Muscle layer of colon (tissue), 2 donors: ENCODE measurements around the gene MRPS14.
"Not testable (repeated sequence)": the region's sequence is repeated elsewhere in the genome, so short reads cannot be mapped to it uniquely, and the experiment has no call there.

ENCODE experiments used
- H3K27ac ChIP-seq: one replicate; pipeline ENCODE4 v1.7.0; 2013; ENCODE audit warnings: low read depth, mild to moderate bottlenecking, low read length, moderate library complexity
- H3K27me3 ChIP-seq, 2 donors: one replicate each; pipeline ENCODE4 v1.7.0; 2013; ENCODE audit warnings: low read length in 2 of 2, mild to moderate bottlenecking in 2 of 2; ENCODE audit not compliant: insufficient read depth in 2 of 2, control insufficient read depth in 1 of 2
- H3K36me3 ChIP-seq: one replicate; pipeline ENCODE4 v1.7.0; 2013; ENCODE audit warnings: mild to moderate bottlenecking, low read length; ENCODE audit not compliant: insufficient read depth
- H3K4me1 ChIP-seq: one replicate; pipeline ENCODE4 v1.7.0; 2013; ENCODE audit warnings: mild to moderate bottlenecking, low read length; ENCODE audit not compliant: insufficient read depth
- H3K4me3 ChIP-seq, 2 donors: one replicate each; pipeline ENCODE4 v1.7.0; 2013; ENCODE audit warnings: low read length in 2 of 2, low read depth in 1 of 2, mild to moderate bottlenecking in 1 of 2, moderate library complexity in 1 of 2
- H3K9ac ChIP-seq: one replicate; pipeline ENCODE4 v1.7.0; 2013; ENCODE audit warnings: low read length
- H3K9me3 ChIP-seq: one replicate; pipeline ENCODE4 v1.7.0; 2013; ENCODE audit warnings: mild to moderate bottlenecking, low read length
- donor health status: abdominal sarcoma.
- donor health status: Adenocarcinoma of cecum.

The MRPS14 gene

GRCh38 chr1:175045097-175045496 is 21.9 kb upstream of the MRPS14 start:
- Histone ChIP-seq H3K4me3 (no peak overlapping the region), H3K27me3 (no peaks in the 10 kb centered on the region), H3K27ac (no peak overlapping the region), H3K9me3 (no peaks in the 10 kb centered on the region), H3K9ac (no peak overlapping the region), H3K4me1 (no peaks in the 10 kb centered on the region), H3K36me3 (no peaks in the 10 kb centered on the region)

- not testable (repeated sequence) for H3K9ac ChIP-seq, H3K36me3 ChIP-seq
Measured at GRCh38 chr1:175044591-175044990, 21.4 kb upstream of the MRPS14 start.

GRCh38 chr1:175043824-175044223 is 20.6 kb upstream of the MRPS14 start:
- H3K27me3 ChIP-seq = no peaks in the 10 kb centered on the region
- H3K9ac ChIP-seq = no peak overlapping the region
- no peaks in the 10 kb centered on the region for H3K9me3 ChIP-seq
- H3K27ac ChIP-seq = no peak overlapping the region
- no peaks in the 10 kb centered on the region for H3K36me3 ChIP-seq
- H3K4me1 ChIP-seq = no peaks in the 10 kb centered on the region
- no peak overlapping the region for H3K4me3 ChIP-seq

More at GRCh38 chr1:175044591-175044990, 21.4 kb upstream of the MRPS14 start:
- H3K27ac ChIP-seq, H3K4me1 ChIP-seq, H3K27me3 ChIP-seq, H3K9me3 ChIP-seq, H3K4me3 ChIP-seq: not testable (repeated sequence)

- Histone ChIP-seq H3K27me3 (no peaks in the 10 kb centered on the region), H3K36me3 (no peaks in the 10 kb centered on the region), H3K4me1 (no peaks in the 10 kb centered on the region), H3K27ac (no peak overlapping the region), H3K9me3 (no peaks in the 10 kb centered on the region), H3K9ac (no peak overlapping the region), H3K4me3 (no peak overlapping the region)
Measured at GRCh38 chr1:175042650-175043049, 19.4 kb upstream of the MRPS14 start.

- Histone ChIP-seq H3K4me3 (no peak overlapping the region), H3K4me1 (no peaks in the 10 kb centered on the region), H3K27ac (no peak overlapping the region), H3K27me3 (no peaks in the 10 kb centered on the region), H3K9ac (no peak overlapping the region), H3K36me3 (no peaks in the 10 kb centered on the region), H3K9me3 (no peaks in the 10 kb centered on the region)
Measured at GRCh38 chr1:175040324-175040879, 17.2 kb upstream of the MRPS14 start.

GRCh38 chr1:175037416-175037815 is 14.2 kb upstream of the MRPS14 start:
- Histone ChIP-seq H3K36me3 (no peaks in the 10 kb centered on the region), H3K9me3 (no peaks in the 10 kb centered on the region), H3K27ac (no peak overlapping the region), H3K9ac (no peak overlapping the region), H3K4me1 (no peaks in the 10 kb centered on the region), H3K27me3 (no peaks in the 10 kb centered on the region), H3K4me3 (no peak overlapping the region)

- Histone ChIP-seq H3K4me1 (no peaks in the 10 kb centered on the region), H3K9ac (no peak overlapping the region), H3K27me3 (no peaks in the 10 kb centered on the region), H3K27ac (no peak overlapping the region), H3K36me3 (no peaks in the 10 kb centered on the region), H3K9me3 (no peaks in the 10 kb centered on the region), H3K4me3 (no peak overlapping the region)
Measured at GRCh38 chr1:175036476-175036875, 13.3 kb upstream of the MRPS14 start.

- Histone ChIP-seq H3K9ac (no peak overlapping the region), H3K27ac (no peak overlapping the region), H3K4me1 (no peaks in the 10 kb centered on the region)
Measured at GRCh38 chr1:175035865-175036264, 12.6 kb upstream of the MRPS14 start.

GRCh38 chr1:175034775-175035174 is 11.6 kb upstream of the MRPS14 start:
- no peaks in the 10 kb centered on the region for H3K27me3 ChIP-seq
- H3K4me3 ChIP-seq = no peak overlapping the region
- no peak overlapping the region for H3K9ac ChIP-seq
- no peaks in the 10 kb centered on the region for H3K36me3 ChIP-seq
- no peaks in the 10 kb centered on the region for H3K9me3 ChIP-seq
- no peak overlapping the region for H3K27ac ChIP-seq
- H3K4me1 ChIP-seq = no peaks in the 10 kb centered on the region

More at GRCh38 chr1:175035865-175036264, 12.6 kb upstream of the MRPS14 start:
- no peak overlapping the region for H3K4me3 ChIP-seq
- H3K27me3 ChIP-seq = no peaks in the 10 kb centered on the region
- H3K36me3 ChIP-seq = no peaks in the 10 kb centered on the region
- H3K9me3 ChIP-seq = no peaks in the 10 kb centered on the region

- H3K9ac ChIP-seq = no peak overlapping the region
- H3K27ac ChIP-seq = no peak overlapping the region
- no peak overlapping the region for H3K4me3 ChIP-seq
- no peaks in the 10 kb centered on the region for H3K4me1 ChIP-seq
- H3K36me3 ChIP-seq = no peaks in the 10 kb centered on the region
- no peaks in the 10 kb centered on the region for H3K9me3 ChIP-seq
- no peaks in the 10 kb centered on the region for H3K27me3 ChIP-seq
Measured at GRCh38 chr1:175033953-175034352, 10.7 kb upstream of the MRPS14 start.

- Histone ChIP-seq H3K27ac (no peak overlapping the region), H3K36me3 (no peaks in the 10 kb centered on the region), H3K4me3 (no peak overlapping the region), H3K27me3 (no peaks in the 10 kb centered on the region), H3K9ac (no peak overlapping the region), H3K9me3 (no peaks in the 10 kb centered on the region), H3K4me1 (peaks cover 4% of the 10 kb centered on the region)
Measured at GRCh38 chr1:175024773-175025172, 1.5 kb upstream of the MRPS14 start.

- peak overlapping the region; percentile 92 for H3K27ac ChIP-seq
- H3K9me3 ChIP-seq, H3K4me1 ChIP-seq, H3K36me3 ChIP-seq, H3K27me3 ChIP-seq: not testable (repeated sequence)
- H3K9ac ChIP-seq = peak overlapping the region; percentile 93
- H3K4me3 ChIP-seq = peak overlapping the region; percentile 99 to 100
Measured at GRCh38 chr1:175023922-175024242, 657 bp upstream of the MRPS14 start.
